Stimulated activated CD4-positive, alpha-beta T cell treated with anti-CD3 and anti-CD28 coated beads, Interleukin-12 subunit alpha, Interleukin-12 subunit beta, amount 100 ng/mL, for 4 hours (primary cell): Measurements from ENCODE around the gene TYRP1.

Source experiments
- DNase-seq: peaks from one replicate; pipeline ENCODE4 v3.0.0-alpha.2; 2020

The TYRP1 gene

DNA sequence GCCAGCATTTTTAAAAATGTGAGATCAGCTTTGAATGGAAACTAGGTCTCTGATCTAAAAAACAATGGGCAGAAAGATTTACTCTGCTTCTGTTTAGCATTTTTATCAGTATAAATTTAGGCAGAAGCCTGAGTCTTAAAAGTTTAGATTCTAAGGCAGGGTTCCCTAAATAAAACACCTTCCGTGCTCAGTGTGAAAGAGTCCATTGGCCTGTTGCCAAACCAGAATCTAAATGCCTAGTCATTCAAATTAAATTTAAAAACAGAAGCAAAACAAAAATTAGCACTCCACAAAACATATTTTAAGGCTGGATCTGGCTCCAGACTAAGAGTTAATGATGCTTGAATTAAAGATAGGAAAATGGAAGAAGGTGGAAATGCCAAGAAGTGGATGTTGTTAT is 4.5 kb downstream of the TYRP1 start:
- DNase-seq: no peak

DNA sequence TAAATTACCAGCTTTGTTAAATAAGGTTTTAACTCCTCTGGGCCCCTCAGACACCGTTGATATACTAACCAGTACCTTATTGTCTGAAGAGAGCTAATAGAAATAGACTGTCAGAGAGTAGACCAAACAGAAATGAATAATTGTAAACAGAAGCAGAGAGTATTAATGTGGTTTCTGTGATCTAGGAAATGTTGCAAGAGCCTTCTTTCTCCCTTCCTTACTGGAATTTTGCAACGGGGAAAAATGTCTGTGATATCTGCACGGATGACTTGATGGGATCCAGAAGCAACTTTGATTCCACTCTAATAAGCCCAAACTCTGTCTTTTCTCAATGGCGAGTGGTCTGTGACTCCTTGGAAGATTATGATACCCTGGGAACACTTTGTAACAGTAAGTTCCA is 5.1 kb downstream of the TYRP1 start:
- DNase-seq: no peak

DNA sequence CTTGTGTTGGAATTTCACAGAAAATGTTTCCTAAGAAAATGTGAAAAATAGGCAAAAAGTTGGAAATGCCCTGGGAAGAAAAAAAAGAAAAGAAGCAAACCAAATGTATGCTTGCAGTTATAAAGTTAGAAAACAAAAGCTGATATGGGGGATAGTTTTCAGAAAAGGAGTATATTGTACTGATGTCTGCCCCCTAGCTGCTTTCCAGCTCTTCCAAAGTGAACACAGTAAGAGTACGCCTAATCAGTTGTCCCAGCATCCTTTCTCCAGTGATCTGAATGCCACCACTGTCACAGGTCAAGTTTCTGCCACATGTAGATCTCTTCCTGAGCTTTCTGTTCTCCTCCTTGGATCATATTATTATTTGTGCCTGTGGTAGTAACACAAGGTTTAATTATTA is 5.8 kb downstream of the TYRP1 start:
- DNase-seq: no peak

DNA sequence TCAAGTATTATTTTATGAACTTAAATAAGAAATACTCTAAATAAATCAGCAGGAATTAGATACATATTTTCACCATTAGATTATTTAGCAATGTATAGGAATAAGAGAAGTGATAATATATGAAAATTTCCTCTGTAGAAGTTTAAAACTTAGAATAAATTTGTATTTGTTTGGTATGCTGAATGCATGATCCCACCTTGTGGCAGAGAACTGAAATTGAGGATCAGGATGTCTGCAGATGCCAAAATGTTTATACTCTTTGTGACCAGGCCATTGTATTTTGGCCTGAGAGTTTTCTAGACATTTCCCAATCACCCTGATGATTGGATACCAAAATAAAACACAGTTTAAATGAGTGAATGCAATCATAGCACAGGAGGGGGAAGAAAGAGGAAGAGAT is 6.3 kb downstream of the TYRP1 start:
- no peak for DNase-seq

DNA sequence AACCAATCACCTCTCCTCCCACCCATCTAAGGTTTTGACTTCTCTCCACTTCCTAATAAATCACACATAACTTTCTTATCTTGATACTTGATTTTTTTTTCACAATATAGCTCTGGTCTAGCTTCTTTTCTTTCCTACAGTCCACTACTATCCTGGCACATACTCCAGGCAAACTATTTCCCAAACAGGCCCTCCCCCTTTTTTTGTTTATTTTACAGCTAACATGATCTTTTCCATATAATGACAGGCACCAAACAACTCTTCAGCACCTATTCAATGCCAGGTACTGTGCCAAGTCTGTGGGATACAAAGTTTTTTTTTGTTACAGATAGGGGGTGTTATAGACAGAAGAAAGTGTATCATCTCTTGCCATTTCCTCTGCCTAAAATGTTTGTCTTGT is 7.9 kb downstream of the TYRP1 start:
- no peak for DNase-seq

DNA sequence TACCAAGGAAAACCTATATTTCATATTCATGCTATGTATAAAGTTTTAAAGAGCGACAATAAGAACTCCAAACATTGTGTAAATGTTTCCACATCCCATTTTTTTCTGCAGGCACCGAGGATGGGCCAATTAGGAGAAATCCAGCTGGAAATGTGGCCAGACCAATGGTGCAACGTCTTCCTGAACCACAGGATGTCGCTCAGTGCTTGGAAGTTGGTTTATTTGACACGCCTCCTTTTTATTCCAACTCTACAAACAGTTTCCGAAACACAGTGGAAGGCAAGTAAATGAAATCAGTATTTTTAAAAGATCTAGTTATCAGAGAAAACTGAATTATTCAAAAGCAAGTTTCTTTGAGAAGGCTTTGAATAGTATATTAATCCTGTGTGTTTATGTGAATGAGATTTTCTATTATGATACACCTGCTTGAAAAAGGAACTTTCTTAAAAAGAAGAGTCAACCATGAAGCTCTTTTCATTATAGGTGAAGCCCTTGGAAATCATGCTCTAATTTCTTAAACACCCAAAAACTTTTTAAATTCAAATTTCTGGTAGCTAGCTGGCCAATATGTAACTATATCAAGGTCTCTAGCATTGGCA is 9.1 kb downstream of the TYRP1 start:
- no peak for DNase-seq

DNA sequence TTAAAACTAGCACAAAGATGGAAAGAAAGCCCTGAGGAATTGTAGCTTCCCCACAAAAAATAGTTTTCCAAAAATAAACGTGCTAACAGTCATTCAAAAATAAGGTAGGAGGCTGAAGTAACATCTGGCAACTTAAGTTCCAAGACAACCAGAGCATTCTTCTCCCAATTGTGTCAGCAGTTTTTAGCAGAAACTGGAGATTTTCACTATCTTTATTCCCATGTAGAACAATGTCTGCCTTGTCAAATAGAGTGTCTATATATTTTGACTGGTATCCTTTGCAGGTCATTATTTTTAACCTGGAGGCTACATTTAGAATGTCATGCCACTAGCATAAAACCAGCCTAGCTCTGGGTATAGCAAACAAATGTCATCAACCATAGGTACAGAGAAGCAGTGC is 10.8 kb downstream of the TYRP1 start:
- DNase-seq: no peak

DNA sequence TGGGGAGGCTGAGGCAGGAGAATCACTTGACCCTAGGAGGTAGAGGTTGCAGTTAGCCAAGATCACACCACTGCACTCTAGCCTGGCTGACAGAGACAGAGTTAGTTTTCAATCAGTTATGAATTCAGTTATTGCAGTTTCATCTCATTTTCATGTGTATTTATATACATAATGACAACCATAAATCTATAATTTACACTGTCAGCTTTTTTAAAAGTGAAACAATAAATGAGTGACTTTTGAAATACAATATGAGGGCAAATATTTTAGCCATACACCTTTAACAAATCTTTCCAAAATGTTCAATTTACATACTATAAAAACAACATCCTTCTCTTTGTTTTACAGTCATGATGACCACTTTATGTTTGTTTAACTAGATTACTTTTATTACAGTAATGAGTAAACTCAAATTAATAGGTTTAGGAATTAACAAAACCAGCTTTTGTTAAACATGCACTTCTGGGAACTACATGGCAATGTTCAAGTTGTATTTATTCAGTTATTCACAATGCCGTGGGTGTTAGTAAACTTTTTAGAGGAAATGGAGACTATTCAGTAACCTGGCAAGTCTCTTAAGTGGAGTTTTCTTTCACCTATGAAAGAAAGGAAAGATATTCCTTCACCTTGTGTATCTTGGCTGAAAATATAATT is 12.7 kb downstream of the TYRP1 start:
- no peak for DNase-seq

DNA sequence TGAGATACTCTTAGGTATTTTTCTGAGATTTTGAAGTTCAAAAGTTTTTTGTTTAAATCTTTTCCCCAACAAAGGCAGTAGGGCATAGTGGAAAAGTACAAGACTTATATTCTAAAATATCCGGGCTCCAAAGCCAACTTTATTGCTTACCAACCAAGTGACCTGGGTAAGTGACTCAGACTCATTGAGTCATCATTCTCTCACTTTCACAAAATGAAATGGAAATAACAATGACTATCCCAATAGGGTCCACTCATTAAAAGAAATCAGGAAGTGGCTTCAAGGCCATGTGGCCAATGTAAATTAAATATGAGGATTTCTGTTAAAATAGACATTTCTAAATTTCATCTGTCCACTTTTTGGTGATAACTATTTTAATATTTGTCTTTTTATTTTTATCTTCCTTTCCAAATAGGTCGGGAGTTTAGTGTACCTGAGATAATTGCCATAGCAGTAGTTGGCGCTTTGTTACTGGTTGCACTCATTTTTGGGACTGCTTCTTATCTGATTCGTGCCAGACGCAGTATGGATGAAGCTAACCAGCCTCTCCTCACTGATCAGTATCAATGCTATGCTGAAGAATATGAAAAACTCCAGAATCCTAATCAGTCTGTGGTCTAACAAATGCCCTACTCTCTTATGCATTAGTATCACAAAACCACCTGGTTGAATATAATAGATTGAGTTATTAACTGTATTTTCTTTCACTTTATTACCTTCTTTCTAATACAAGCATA is 15.5 kb downstream of the TYRP1 start:
- DNase-seq: no peak

DNA sequence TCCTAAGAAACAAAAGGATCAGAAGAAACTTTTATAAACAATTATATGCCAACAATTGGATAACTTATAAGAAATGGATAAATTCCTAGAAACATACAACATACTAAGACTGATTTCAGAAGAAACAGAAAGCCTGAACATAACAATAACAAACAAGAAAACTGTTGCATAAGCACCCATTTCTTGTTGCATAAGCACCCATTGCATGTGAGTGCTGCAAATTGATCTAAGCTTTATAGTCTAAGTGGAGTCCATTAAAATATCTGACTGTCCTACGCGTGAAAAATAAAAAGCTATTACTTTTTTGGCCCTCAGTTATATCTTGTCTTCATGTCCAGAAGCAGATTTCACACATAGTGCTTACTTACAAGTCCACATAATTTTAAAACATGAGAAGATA is 19.3 kb downstream of the TYRP1 start:
- no peak for DNase-seq

DNA sequence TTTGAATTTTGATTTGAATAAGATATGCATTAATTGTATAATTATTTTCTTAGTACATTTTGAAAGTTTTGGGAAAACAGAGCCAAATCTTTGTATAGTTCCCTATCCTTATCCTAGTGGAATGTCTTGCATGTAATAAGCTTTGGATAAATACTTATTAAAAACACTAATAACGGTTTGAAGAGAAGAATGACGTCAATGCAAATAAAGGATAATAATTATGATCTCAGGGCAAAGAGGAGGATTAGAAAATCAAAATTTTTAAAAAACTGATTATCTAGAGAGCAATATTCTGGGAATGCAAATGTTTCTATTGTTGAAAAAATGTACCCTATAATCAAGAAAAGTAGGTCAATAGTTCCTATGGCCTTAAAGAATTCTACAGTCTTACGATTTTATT is 22.1 kb downstream of the TYRP1 start:
- DNase-seq: no peak

DNA sequence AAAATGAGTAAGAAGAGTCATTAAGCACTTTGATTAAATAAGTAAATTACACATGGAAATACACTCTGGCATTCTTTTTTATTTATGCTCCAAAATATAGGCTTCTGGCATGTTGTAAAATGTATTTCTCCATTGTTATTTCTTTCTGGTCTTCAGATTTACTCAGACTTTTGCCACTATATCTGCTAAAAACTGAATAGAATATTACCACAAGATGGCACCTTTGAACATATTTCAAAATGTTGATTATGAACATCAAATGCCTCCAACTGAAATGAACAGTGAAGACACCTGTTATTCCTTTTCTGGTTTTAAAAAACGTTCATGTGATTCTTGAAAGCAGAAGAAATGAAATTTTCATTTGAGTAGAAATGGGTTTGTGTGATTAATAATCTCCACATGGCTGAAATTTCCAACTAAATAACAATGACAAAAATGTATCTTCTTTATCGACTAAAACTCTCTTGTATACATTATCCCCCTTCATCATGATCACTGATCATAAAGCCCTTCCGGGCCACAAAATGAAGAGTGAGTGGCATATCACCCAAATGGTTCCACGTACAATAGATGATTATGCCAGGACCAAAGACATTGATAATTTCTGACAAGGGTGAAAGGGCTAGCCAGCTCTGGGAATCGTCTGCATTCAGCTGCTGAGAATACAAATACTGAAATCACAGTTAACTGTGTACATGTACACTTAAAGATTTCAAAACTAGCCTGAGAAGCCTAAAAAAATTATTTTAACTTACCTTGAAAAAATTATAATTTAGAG is 23.8 kb downstream of the TYRP1 start:
- DNase-seq: no peak

DNA sequence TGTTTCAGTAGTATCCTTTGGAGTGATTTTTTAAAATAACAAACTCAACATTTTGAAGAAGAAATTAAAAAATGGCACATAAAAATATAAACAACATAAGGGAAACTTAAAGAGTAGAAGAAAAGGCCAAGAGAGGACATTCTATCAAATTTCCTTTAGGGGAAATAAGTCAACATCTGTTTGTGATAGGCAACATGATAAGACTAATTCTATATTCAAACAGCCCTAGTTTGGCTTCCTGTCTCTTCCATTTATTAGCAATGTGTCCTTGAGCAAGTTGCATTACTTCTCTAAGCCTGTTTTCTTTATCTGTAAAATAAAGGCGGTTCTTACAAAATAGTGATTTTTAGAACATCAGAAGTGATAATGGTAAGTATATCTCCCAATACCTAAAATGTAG is 24.7 kb downstream of the TYRP1 start:
- DNase-seq: no peak

DNA sequence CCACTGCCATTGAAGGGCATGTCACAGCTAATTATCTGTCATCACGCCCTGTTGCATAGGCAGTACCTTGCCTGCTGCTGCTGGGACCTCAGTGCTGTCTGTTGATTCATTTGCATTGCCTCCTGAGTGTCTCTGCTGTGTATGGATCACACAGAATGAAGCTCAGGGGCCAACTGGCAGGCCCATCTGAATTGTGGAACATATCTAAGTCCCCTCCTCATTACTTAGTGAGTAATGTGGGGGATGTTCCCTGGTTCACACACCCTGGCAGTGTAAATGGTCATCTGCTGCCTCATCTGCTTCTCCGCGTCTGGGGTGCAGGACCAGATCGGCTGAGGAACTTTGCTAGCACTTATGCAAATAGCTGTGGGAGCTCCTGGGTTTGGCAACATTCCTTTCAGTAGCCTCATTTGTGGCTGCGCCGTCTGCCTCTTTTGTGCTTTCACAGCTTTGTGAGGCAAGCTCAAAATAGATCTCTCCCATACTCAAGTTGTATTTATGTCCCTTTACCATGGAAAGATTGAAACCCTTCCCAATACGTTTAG is 25.4 kb downstream of the TYRP1 start:
- DNase-seq: no peak

DNA sequence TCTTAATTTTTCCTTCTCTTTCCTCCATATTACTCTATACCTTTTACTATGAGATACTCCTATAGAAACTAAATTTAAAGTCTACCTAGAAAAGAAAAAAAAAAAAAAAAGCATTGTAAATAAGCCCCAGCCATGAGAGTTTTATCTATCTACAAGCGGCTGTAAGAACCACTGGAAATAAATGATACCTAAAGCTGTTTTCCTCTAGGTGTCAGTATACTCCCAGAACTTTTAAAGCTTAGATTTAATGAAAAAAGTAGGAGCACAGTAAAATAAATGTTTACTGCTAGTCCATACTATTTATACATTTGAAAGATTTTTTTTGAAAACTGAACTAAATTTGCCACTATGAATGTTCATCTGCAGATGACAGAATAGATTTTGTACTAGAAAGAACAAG is 26.2 kb downstream of the TYRP1 start:
- DNase-seq: no peak

DNA sequence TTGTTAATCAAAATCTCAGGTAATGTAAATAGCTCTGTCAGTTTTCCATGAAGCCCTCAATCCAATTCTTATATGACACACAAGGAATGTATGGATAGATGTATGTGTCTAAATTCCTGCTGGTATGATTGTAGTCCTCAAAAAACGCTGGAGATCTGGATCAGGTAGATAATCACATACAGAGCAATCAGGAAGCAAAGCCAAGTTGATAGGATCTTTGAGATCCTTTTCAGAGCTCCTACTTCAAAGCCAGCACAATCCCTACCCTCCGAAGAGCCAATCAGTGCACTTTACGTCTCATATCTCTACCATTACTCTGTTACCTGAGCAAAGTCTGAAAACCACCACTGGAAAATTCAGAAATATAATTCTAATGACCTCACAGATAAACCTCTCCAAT is 27.4 kb downstream of the TYRP1 start:
- no peak for DNase-seq

DNA sequence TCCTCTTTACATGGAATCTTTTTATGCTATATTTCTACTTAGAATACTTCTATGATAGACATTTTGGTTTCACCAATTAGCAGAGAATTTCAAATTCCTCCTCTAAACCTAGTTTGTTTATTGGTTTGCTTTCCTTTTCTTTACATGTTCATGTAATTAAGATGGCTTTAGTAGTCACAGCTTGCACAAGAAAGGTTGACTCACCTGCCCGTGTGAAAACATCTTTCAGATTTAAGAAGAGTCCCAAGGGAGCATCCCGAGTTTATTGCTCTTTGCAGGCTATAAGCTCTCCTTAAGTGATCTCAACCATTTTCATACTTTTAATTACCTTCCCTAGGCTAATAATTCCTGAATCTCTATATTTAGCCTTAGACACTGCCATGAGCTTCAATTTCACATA is 28.9 kb downstream of the TYRP1 start:
- DNase-seq: no peak

DNA sequence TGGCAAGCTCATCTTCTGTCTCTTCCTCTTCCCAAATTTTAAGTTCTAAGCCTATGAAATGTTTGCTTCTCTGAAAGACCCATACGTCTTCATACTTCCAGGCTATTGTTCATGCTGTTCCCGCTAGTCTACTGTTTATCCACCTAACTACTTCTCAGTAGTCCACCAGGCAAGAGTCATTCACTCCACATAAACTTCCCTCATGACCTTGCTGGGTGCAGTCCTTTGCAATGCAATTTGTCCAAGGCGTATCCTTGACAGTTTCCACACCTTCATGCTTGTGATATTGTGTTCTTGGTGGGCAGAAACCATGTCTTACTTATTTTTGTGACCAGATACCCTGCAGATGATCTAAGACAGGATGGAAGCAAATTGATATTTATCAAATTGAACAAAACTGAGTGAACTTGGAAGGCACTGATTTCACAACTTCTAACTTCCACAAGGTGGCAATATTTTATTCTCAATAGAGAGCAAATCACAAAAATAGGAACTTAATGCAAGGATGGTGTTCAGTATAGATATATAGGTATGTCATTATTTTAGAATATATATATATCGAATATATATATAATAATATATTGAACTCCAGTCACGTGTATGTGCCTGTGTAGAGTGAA is 30.3 kb downstream of the TYRP1 start:
- no peak for DNase-seq

DNA sequence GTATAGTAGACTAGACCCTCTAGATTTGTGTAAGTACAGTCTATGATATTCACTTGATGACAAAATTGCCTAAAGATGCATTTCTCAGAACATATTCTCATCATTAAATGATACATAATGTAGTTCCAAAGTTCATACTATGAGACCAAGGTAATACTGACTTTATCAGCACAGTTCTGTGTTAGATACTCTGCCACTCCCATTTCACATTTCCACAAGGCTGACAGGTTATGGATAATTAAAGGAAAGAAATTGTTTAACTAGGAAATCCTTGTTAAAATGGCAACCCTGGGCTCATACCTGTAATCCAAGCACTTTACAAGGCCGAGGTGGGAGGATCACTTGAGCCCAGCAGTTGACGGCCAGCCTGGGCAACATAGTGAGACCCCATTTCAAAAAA is 33.6 kb downstream of the TYRP1 start:
- DNase-seq: no peak

DNA sequence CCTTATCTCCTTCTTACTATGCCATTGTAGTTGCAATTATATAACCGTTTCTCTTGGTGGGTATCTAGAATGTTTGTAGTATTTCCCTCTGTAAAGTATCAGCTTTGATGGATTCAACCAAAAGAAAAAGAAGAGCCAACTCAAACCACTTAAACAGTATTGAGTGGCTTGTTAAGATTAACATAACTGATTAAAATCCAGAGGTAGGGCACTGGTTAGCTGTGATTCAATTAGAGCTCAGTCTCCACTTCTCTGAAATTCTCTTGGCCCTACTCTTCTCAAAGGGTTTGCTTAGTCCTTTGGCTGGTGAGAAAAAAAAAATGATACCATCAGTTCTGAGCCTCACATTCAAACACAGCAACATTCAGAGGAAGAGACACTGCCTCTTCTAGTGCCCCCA is 37.0 kb downstream of the TYRP1 start:
- no peak for DNase-seq

DNA sequence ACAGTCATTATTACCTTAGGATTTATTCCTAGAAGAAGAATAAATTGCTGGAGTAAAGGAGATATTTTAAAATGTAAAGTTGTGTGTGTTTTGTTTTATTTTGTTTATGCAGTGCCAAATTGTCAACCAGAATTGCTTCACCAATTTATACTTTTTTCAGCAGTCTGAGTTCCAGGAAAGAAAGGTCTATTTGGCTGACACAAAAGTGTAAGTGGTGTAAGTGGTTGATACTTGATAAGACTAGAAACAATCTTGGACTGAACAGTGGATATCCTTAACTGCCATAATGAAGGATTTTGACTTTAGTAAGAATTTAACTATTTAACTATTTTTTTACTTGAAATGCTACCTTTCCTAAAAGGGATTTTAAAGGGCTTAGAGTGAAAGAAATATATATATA is 37.7 kb downstream of the TYRP1 start:
- no peak for DNase-seq

DNA sequence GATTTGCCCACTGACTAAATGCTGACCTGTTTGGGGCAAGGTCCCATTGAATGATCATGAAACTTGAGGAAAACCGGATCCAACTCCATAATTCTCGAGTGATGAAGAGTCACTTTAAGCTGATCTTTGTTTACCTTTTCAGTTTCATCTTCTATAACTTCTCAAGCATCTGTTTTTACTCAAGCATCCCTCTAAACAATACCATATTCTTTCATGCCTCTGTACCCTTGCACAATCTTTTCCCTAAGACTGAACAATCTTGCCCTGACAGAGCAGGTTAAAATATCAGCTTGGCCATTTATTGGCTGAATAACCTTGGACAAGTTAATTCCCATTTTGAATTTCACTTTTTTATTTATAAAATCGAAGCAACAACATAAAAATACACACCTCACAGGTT is 39.8 kb downstream of the TYRP1 start:
- no peak for DNase-seq

DNA sequence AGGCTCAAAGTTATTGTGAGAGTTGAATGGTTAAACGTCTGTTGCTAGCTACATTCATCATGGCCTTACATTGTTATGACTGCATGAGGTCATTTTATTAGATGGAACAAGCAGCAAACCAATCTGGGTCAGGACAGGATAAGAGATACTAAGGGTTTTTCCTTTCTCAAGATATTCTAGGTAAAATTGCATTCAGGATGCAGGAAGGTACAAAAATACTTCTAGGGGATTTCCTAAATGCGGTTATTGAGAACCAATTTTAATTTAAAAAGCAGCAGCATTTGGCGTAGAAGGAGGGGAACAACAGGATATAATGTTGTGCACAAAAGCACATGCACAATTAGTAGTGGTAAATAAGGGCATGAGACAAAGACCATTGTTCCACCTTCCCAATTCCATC is 42.5 kb downstream of the TYRP1 start:
- no peak for DNase-seq
